GM12892 (cell line): ENCODE results near the gene YTHDF1.

Source experiments
- POLR2AphosphoS5 ChIP-seq: IDR thresholded peaks from 2 replicates; pipeline ENCODE4 v1.6.1; 2011; ENCODE audit warnings: low read depth, low read length, control low read depth
- TAF1 ChIP-seq: IDR thresholded peaks from 2 replicates; pipeline ENCODE4 v1.6.1; 2011; ENCODE audit warnings: low read depth, mild to moderate bottlenecking, control low read depth, low read length, borderline replicate concordance

DNA sequence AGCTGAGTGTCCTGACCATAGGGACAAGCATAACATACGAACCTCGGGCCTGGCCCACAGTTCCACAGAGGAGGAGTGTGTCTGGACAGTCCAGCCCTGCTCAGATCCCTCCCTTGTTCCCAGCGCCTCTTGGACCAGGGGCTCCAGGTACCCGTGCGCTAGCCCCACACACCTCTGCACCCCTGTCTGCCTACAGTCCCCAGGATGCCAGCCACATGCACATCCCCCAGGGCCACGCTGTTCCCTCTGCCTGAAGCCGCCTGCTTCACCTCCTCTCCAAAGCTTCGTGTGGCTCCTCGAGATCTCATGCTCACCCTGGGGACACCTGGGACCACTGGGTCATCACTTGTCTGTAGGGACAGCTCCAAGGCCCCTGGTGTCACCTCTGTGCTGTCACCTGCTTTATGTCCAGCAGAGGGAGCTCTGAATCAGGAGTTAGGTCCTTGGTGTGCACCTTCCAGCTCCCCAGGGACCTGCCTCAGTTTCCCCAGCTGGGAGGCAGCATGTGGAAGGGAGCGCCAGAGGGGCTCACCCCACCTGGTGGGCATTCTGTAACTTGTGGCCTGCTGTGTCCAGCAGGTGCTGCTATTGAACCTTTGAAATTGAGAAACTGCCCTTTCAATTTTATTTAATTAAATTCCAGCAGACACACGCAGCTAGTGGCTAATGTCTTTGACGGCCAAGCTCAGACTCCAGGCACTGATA, 7.3 kb upstream of the YTHDF1 start:
- TF ChIP-seq TAF1: no peak
- no peak for TF ChIP-seq POLR2AphosphoS5
